ENCODE data around the gene ELOVL4.

GRCh38 chr6:79971193-79971592, 23.8 kb upstream of the ELOVL4 start:
- TF ChIP-seq CTCF (IDR thresholded peaks at IDR 0.05; ENCODE audit: low read length): no peak
- TF ChIP-seq EZH2phosphoT487 (IDR thresholded peaks at IDR 0.05; ENCODE audit: low read length): no peak
